Measurements from ENCODE around the gene CAMK2B.

CAMK2B gene

DNA sequence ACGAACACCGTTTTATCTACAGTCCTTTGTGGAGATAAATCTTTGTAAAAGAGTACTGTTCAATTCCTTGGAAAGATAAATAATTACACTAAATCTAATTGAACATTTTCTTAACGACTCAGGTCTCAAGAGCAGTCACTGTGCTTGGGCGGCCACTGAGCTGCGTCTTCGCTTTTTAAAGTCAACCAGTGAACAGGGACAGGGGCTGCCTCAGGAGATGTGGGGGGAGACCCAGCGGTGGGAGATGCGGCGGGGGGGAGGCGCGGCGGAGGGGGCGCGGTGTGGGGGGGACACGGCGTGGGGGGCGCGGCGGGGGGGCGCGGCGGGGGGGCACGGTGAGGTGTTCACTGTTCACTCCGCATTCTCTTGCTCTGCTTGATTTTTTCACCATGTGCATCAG, 39.8 kb downstream of the CAMK2B start:
- DNase-seq, result peak; percentile 0

DNA sequence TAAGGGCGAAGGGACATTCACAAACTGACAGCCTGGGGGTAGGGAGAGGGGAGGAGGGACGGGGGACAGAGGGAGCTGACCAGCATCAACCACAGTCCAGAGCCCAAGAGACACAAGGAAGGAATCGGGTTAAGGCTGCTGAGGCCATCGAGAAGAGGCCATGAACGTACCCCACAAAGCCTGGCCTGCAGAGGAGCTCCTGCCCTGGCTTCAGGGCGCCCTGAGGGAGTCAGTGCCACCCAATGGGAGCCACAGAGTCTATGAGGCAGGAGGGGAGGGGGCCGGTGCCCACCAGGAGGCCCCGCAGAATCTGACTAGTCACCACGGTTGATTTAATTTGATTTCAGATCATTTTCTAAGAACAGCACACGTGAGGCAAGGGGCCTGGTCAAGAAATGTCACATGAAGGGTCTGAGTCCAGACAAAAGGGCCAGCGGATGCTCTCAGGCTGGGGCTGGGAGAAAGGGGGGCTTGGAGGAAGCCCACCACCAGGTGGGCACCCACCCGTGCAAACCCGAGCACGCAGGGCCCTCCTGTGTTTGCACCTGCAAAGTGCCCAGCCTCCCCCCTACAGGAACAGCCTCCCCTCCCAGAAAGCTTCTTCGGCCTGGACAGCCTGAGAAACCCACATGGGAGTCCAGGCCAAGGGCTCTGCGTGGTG, 40.4 kb downstream of the CAMK2B start:
- DNase-seq, result peak; percentile 0

DNA sequence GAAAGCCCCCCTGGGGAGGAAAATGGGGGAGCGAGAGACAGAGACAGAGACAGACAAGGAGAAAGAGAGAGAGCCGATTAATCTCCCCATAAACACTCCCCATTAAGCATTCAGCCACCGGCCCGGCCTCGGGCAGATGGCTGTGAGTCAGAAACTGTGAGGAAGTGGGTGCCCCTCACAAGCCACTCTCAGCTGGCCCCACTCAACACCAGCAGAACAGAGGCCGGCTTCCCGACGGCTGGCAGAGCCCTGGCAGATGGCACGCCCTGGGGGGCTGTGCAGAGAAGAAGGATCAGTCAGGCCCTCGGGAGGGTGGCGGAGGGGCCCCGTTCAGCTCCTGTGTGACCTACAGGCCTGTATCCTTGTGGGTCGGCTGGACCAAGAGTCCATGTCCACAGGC, 41.2 kb downstream of the CAMK2B start:
- peak; percentile 0 for DNase-seq

DNA sequence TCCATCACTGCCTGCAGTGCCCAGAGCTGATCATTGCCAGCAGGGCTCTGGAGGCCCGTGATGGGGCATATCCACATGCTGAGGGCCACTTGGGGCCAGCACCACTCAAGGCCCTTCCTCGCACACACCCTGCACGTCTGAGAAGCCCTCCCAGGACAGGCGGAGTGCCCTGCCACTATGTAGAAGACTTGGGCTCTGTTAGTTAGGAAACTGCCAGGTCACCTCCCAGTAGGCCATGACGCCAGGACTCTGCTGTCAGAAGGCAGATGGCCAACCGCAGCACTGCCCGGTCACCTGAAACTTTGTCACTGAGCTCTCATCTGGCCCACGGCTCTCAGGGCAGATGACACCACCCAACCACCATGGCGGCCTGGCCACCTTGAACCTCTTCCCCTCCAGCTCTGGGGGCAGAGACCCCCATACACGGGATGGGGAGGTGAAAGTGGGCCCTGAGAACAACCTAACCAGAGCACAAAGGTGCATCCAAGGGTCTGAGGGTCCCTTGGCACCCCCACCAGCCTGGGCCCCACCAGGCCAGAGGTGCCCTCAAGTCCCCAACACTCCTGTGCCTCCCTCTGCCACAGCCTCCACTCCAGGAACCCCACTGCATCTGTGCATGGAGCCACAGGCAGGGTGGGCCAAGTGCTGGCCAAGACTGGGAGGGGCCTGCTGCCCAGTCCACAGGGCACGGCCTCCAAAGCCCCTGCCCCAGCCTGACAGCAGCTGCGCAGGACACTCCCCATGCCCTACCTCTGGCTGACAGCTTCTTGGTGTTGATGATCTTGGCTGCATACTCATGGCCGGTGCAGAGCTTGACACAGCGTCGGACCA, 41.8 kb downstream of the CAMK2B start:
- DNase-seq, result peak; percentile 0

DNA sequence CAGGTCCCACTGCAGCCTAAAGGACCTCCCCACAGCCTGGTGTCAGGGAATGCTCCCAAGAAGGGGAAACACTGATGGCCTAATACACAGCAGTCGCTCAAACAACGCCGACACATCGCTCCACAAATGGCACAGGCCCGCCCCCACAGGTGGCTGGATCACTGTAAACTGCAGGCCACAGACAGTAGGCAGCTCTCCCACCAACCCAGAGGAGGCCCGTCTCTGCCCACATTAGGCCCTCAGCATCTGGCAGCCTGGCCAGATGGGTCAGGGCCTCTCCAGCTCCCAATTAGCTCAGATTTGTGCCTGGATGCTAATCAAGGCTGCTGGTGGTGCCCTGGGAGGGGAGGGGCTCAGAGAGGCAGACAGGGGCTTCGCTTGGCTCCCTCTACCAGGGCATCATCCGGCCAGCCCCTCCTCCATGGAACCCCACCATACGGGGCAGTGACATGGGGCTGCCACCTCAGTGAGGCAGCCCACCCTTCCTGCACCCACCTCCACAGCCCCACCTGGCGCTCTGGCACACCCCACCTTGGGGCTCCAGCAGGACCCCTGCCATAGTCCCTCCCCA, 42.7 kb downstream of the CAMK2B start:
- peak; percentile 0 for DNase-seq

DNA sequence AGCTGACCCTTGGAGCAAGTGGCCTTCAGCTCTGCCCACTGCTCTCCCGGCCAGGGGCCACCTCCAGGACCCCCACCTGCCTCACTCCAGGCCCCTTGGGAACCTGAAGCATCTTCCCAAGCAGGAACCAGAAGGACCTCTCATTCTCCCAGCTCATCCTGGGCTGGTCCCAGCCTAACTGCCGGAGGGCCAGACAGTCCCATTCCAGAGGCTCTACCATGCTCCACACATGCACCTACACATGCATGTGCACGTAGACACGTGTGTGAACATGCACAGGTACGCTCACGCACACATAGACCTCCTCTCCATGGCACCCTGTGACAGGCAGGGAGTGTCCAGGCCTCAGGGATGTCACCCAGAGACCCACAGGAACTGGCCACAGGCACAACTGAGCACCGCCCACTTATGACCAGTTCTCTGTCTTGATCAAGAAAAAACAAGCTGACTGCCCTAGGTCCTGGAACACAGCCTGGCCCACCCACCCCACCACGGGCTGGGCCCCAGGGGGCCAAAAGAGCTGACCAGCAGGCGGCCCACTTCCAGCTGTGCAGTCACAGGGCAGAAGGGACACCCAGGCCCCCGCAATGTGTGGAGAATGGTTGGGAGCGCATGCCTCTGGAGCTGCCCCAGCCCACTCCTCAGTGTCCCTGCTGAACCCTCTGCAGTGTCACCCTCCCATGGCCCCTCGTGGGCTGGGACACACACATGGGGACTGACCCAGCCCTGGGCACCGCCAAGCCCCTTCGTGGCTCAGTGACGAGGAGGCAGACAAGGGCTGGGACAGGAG, 43.4 kb downstream of the CAMK2B start:
- peak; percentile 0 for DNase-seq

DNA sequence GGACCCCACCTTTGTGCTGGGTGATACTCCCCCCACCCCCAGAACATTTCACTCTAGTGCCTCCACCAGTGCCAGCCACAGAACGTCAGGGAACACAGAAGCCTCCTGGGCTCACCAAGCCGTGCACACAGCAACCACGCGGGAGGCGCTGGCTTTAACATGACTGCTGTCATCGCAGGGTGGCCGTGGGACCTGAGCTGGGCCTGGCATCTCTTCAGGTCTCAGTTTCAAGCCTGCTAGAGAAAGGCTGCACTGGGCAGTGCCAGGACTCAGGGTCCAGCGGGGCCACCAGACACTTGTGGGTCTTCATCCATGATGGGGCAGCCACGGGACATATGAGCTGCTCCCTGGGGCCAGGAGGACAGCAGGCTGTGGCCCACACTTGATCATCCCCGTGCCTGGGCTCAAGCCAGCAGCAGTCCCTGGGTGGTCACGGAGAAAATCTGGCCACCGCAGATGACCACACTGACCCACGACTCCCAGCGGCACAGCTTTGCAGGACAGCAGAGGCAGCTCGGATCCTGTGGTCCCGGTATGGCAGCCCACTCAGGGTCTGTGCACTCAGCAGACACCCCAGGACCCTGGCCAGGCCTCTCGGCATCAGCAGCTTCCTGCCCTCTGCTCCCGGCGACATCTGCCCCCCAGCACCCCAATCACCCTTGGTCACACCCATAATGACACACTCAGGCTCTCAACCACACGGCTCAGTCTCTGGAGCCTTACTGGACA, 44.2 kb downstream of the CAMK2B start:
- peak; percentile 1 for DNase-seq

DNA sequence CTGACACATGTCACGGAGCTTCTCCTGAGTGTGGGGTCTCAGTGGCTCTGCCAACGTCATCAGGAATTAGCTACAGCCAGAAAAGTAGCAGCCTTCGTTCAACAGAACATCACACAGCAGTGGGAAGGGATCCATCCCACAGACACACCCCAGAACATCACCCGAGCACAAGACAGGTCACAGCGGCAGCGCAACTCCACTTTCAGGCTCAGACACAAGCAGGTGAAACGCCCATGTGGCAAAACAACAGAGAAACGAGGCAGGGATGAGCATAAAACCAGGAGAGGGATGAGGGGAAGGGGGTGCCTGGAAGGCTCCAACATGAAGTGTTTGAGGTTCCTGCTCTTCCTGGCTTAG, 44.8 kb downstream of the CAMK2B start:
- no peak for DNase-seq

DNA sequence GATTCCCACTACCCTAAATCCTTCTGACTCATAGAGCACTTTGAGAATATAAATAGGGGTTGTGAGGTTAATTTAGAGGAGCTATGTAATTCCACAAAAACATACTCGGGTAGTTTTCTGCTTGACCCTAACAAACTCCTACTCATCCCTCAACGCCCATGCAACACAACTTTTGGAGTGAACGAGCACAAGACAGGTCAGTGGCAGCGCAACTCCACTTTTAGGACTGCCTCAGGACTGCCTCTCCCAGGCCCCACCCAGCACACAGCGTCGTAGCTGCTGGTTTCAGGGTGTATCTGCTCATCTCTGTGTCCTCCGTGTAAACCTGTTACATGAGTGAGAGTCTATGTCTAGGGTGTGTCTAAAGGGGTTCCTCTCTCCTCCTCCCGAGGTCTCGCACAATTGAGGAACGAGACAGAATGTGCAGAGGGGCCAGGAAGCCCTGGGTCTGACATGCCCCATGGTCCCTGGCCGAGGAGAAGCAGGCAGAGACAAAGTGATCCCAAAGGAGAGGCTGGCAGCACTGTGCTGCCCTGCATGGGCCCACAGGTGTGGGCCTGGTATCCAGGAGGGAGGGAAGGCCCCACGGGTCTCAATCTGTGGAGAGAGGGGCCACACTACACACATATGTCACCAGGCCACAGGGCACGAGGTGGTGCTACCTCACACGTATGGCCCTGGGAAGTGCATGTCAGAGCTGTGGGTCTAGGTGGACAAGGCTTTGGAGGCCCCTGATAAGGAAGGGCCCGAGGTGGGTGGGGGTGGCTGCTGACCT, 45.5 kb downstream of the CAMK2B start:
- DNase-seq, result peak; percentile 1

DNA sequence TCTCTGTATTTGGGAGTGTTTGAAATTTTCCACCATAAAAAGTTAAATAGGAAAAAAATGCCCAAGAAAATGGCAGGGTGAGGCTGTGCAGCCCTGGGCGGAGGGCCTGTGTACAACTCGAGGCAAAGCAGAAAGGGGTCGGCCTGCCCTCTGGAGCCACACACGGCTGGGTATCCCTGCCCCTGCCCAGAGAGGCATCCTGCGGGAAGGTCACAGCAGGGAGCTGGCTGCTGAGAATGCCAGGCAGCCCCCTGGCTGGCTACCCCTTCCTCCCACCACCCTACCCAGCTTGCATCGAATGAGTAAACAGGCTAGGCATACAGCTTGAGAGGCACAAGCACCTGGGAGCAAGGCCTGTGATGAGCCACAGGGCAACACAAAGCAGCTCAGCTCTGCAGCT, 46.1 kb downstream of the CAMK2B start:
- peak; percentile 0 for DNase-seq

DNA sequence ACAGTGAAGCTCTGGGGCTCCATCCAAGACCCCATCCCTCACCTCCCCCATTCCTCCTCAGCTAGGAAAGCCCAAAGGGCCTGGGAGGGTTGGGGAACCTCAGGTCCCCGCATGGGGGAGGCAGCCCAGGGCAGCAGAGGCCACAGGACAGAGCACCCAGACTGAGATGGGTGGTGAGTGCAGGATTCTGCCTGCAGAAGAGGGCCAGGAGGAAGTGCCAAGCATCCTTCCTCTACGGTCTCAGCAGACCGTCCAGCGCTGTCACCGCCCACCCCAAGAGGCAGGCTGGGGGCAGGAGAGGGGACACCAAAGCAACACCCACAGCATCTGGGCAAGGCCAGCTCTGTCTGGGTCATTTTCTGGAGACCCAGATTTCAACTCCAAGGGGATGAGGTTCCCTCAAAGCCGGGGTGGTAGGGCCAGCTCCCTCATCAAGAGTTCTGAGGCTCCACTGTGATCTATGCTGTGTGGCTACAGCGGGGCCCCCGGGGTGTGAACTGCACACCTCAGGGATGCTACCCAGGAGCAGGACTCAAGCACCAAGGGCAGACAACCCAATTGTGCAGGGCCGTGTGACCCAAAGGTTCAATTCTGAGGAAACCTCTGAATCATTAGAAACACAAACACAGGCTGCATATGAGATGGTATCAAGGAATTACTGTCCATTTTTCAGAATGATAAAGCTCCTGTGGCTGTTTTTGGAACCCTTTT, 46.8 kb downstream of the CAMK2B start:
- DNase-seq, result peak; percentile 1

DNA sequence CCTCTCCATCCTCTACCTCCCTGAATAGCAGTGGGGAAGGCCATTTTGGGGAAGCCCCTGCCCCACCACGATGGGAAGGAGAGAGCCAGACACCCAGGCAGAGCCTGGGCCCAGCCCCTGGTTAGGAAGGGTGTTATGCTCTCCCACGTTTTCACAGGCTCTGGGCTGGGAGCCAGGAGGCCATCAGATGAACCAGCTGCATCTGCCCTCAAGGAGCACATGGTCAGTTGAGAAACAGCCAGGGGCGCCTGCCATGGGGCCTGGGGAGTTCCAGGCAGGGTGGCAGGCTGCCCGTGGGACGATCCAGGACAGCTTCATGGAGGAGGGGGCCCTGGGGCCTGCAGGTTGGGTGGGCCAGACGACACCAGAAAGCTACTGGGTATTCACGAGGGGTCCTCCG, 47.5 kb downstream of the CAMK2B start:
- DNase-seq, result no peak

DNA sequence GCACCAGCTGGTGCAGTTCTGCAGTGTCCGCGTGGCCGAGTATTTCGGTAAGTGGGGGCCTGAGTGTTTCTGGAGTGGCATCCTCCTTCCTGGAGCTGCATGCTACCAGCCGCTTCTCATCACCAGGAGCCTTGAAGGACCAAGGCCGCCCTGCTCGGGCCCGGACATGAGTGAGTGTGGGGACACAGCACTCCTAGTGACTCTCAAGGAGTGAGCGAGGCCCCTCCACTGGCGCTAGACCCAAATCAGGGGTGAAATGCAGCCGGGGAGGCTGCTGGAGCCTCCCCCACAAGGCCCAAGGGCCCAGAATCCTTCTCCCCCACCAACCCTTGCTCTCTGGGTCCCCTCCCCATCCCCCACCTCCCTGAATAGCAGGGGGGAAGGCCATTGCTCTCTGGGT, 48.0 kb downstream of the CAMK2B start:
- no peak for DNase-seq

DNA sequence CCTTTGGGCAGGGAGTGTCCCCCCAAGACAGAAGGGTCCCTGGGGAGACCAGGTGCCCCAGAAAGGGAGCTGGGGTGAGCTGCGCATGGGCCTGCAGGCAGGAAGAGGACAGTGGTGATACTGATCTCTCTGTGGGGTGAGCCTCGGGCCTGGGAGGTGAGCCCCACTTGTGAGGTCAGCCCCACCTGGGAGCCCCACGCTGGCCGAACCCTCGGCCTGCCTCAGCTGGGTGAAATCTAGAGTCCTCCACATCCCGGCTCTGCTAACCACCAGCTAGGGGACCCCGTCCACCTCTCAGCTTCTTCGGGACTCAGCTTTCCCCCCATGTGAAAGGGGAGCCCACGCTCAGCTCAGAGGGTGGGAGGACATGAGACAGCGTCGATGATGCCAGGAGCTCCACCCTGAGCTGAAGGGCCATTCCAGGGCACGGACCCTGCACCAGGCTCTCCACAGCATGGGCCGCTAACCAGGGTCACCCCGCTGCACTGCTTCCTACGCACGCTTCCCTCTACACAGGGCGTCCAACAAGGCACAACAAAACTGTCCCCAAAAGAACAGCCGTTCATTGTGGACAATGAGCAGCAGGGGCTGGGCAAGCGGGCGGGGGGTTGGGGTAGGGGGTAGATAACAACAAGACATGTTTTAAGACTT, 48.7 kb downstream of the CAMK2B start:
- DNase-seq, result no peak

DNA sequence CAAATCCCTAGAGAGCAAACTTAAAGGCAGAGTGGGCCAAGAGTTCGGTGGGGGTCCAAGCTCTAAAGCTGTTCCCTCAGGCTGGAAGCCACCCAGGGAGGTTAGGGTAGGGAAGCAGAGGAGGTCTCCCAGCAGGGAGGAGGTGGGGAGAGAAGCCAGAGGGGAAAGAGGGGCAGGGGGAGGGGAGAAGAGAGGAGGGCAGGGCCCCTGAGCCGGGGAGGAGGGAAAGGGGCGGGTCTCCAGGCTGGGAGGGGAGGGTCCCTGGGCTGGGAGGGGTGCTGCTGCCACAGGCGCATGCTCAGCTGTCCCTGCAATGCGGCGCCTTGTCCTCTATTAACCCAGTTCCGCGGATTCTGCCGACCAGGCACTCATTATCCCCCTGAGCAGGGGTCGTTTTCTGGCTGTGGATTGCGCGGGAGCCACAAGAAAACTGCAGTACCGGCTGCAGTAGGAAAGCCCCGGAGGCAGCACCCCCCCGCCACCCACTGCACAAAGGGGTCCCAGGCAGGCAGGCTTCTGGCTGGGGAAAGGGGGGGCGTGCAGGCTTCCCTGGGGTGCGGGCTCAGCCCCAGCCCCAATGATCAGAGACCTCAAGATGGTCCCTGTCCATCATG, 49.3 kb downstream of the CAMK2B start:
- no peak for DNase-seq

DNA sequence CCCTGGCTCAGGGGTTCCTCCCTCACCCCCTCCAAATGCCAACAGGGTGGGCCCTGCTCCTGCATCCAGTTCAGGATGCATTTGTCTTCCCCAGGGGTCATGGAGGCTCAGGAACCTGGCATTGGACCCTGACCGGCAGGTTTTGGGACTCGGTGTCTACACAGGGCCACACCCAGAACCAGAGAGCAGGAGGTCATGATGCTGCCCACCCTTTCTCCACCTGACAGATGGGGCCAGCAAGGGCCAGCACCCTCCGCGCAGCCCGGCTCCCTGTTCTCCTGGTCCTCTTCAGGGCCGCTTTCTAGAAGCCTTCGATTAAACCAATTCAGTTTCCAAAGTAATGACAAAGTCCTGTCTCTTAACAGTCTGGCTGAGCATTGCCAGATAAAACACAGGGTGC, 50.2 kb downstream of the CAMK2B start:
- no peak for DNase-seq

DNA sequence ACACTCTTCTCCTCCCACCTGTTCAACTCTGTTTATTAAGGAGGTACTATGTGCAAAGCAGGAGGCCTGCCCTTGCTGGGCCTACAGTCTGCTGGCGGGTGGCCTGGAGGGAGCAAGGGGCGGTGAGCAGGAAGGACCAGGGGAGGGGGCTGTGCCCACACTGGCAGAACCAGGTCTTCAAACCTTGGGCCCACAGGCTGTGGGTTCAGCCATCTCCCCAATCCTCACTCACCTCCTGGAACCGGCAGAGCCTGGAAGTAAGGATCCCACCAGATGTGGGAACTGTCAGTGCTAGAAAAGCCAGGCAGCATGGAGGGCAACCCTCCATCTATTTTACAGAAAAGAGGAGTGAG, 50.8 kb downstream of the CAMK2B start:
- DNase-seq, result no peak

DNA sequence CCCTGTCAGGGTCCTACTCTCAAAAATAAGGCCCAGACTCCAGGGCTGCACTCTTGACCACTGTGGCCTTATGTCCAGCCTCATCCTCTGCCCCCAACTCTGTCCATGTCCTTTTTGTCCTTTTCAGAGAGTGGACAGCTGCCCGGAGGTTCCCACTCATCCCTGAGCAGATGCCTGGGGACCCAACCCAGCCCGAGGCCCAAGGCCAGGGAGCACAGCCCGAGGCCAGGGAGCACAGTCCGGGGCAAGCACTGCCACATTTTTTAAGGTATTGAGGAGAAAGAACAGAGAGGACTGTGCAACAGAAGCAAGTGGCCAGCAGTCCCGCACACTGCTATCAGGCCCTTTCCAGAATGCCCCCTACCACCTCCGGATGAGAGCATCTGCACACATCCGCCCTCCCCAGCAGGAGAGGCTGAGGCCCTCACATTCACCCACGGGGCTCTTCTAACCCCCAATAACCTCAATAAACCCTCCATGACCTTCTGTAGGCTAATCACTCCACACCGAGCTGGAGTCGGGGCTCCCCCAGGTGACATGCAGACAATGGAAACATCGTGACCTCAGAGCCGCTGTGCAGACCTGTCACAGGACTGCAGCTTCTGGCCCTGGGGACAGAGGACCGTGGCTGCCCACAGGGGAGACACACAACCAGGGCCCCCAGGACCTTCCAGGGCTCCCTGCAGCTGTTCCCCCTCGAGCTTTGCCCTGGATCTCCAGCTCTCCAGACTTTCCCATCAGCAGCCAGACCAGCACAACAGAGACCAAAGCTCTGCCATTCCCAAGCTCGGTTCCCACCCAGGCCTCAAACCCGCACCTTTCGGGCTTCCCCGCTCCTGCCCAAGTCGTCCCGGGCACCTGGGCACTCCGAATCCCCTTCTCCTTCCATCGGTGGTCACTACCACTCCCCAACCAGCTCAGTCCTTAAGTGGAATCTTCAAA, 51.4 kb downstream of the CAMK2B start:
- no peak for DNase-seq

DNA sequence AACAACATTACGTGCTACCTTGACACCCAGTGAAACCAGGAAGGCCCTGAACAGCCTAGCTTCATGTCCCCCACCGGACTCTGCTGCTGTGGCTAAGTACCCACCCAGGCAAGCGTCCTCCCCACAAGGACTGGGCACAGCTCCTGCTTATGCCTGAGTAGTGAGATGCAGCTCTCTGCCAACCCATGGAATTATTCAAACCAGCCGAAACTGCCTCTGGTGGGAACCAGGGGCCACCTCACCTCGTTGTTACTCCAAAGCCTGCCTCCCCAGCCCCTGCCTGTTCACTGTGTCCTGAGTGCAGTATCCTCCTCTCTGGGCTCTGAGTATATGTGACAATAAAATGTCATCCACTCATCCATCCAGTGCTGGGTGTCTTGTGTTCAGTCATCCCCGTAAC, 52.4 kb downstream of the CAMK2B start:
- no peak for DNase-seq

Measured in stimulated activated CD4-positive, alpha-beta T cell treated with anti-CD3 and anti-CD28 coated beads, Interleukin-15, amount 100 ng/mL, for 24 hours (primary cell).